Measurements from ENCODE around the gene CD6.
A peak's percentile ranks its signal among the peaks of the same experiment; 100 is the strongest.

Gene CD6

GRCh38 chr11:60988658-60989057 is 17.2 kb downstream of the CD6 start:
- DNase-seq: no peak

- DNase-seq: no peak
Measured at GRCh38 chr11:60989093-60989650, 17.7 kb downstream of the CD6 start.

GRCh38 chr11:60991457-60991856 is 20.0 kb downstream of the CD6 start:
- DNase-seq: no peak

- no peak for DNase-seq
Measured at GRCh38 chr11:60992842-60993409, 21.4 kb downstream of the CD6 start.

- DNase-seq: no peak
Measured at GRCh38 chr11:60993615-60994014, 22.1 kb downstream of the CD6 start.

GRCh38 chr11:60994541-60995080 is 23.1 kb downstream of the CD6 start:
- no peak for DNase-seq

- no peak for DNase-seq
Measured at GRCh38 chr11:60995798-60996197, 24.3 kb downstream of the CD6 start.

GRCh38 chr11:60996381-60997138 is 25.1 kb downstream of the CD6 start:
- no peak for DNase-seq

- DNase-seq: no peak
Measured at GRCh38 chr11:61000426-61000825, 28.9 kb downstream of the CD6 start.

GRCh38 chr11:61001931-61002330 is 30.5 kb downstream of the CD6 start:
- no peak for DNase-seq

- DNase-seq: no peak
Measured at GRCh38 chr11:61002598-61002997, 31.1 kb downstream of the CD6 start.

- peak; percentile 94 for DNase-seq
Measured at GRCh38 chr11:61004180-61004611, 32.7 kb downstream of the CD6 start.

GRCh38 chr11:61004761-61005181 is 33.3 kb downstream of the CD6 start:
- DNase-seq: peak; percentile 41

GRCh38 chr11:61007383-61007955 is 36.0 kb downstream of the CD6 start:
- DNase-seq: no peak

- DNase-seq: no peak
Measured at GRCh38 chr11:61007956-61008896, 36.7 kb downstream of the CD6 start.

- no peak for DNase-seq
Measured at GRCh38 chr11:61008971-61009370, 37.5 kb downstream of the CD6 start.

- DNase-seq: no peak
Measured at GRCh38 chr11:61009392-61010275, 38.2 kb downstream of the CD6 start.

- DNase-seq: no peak
Measured at GRCh38 chr11:61010466-61011228, 39.2 kb downstream of the CD6 start.

- no peak for DNase-seq
Measured at GRCh38 chr11:61011229-61011870, 39.9 kb downstream of the CD6 start.

Measured in fibroblast of skin of right quadriceps (primary cell).